NCI-H82 treated with DMSO at 0.1 percent for 48 hours (cell line): ENCODE results near the gene HIF1A.

Experiments used
- DNase-seq: peaks from one replicate; lab custom pipeline; 2025; ENCODE audit not compliant: unreplicated experiment; lab: John Stamatoyannopoulos, UW

The HIF1A gene

GRCh38 chr14:61774861-61775260 lies 79.5 kb downstream of the HIF1A start:
- no peak for DNase-seq

GRCh38 chr14:61780125-61780524 lies 84.8 kb downstream of the HIF1A start:
- DNase-seq = no peak

DNA sequence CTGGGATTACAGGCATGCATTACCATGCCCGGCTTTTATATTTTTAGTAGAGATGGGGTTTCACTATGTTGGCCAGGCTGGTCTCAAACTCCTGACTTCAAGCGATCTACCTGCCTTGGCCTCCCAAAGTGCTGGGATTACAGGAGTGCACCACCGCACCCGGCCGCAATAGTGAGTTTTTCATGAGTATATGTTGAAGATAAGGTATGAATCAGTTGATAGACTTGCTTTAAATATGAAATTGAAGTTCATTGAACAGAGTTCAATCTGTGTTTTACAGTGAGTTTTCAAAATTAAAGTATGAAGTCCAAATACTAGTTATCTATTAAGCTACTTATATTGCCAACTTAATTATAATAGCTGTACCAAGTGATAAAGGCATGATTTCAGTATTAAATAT lies 102.0 kb downstream of the HIF1A start:
- no peak for DNase-seq
